Mesenchymal stem cell (in vitro differentiated cells and primary cell): ENCODE results near the gene MCTP2.

Source experiments
- DNase-seq: peaks from one replicate; pipeline ENCODE4 v3.0.0-alpha.2; 2013
- H2AFZ ChIP-seq: one replicate; pipeline ENCODE4 v1.6.1; 2013; ENCODE audit warnings: low read depth, mild to moderate bottlenecking, control low read depth, inconsistent platforms, low read length, moderate library complexity
- H2AK5ac ChIP-seq: 2 replicates; pipeline ENCODE4 v1.6.1; 2013; ENCODE audit warnings: low read length, moderate library complexity, mild to moderate bottlenecking, inconsistent platforms; ENCODE audit not compliant: severe bottlenecking
- H2BK120ac ChIP-seq: one replicate; pipeline ENCODE4 v1.6.1; 2013; ENCODE audit warnings: low read depth, mild to moderate bottlenecking, inconsistent platforms, low read length, moderate library complexity
- H2BK12ac ChIP-seq, 2 experiments: one replicate each; pipeline ENCODE4 v1.6.1; 2013; ENCODE audit warnings: inconsistent platforms in 2 of 2, low read length in 2 of 2, mild to moderate bottlenecking in 2 of 2, moderate library complexity in 2 of 2, control low read depth in 1 of 2
- H2BK15ac ChIP-seq: one replicate; pipeline ENCODE4 v1.6.1; 2013; ENCODE audit warnings: mild to moderate bottlenecking, low read depth, inconsistent platforms; ENCODE audit not compliant: poor library complexity, severe bottlenecking
- H2BK5ac ChIP-seq: 2 replicates; pipeline ENCODE4 v1.6.1; 2013; ENCODE audit warnings: low read depth, mild to moderate bottlenecking, low read length, control low read depth, inconsistent platforms; ENCODE audit not compliant: poor library complexity, severe bottlenecking
- H3K14ac ChIP-seq, 2 experiments: one replicate each; pipeline ENCODE4 v1.6.1; 2013; ENCODE audit warnings: inconsistent platforms in 2 of 2, low read length in 2 of 2, control low read depth in 1 of 2, mild to moderate bottlenecking in 1 of 2, moderate library complexity in 1 of 2
- H3K18ac ChIP-seq, 2 experiments: one replicate each; pipeline ENCODE4 v1.6.1; 2013; ENCODE audit warnings: inconsistent platforms in 2 of 2, low read length in 2 of 2, control low read depth in 1 of 2, low read depth in 1 of 2, mild to moderate bottlenecking in 1 of 2
- H3K23ac ChIP-seq, 2 experiments: one replicate each; pipeline ENCODE4 v1.6.1; 2013; ENCODE audit warnings: inconsistent platforms in 2 of 2, low read length in 2 of 2, mild to moderate bottlenecking in 2 of 2, moderate library complexity in 2 of 2, control low read depth in 1 of 2
- H3K27ac ChIP-seq: 2 replicates; pipeline ENCODE4 v1.5.1; 2013; ENCODE audit warnings: mild to moderate bottlenecking, moderate library complexity, low read length, control low read depth, inconsistent platforms; ENCODE audit not compliant: poor library complexity, severe bottlenecking
- H3K27me3 ChIP-seq, 2 experiments: 2 replicates each; pipeline versions ENCODE4 v1.6.1 to v1.7.0; 2013; ENCODE audit warnings: low read length in 2 of 2, mild to moderate bottlenecking in 2 of 2, moderate library complexity in 2 of 2, control low read depth in 1 of 2, inconsistent platforms in 1 of 2; ENCODE audit not compliant: control insufficient read depth in 1 of 2, insufficient read depth in 1 of 2
- H3K36me3 ChIP-seq, 2 experiments: 2 replicates each; pipeline versions ENCODE4 v1.6.1 to v1.7.0; 2013; ENCODE audit warnings: low read length in 2 of 2, control low read depth in 1 of 2, inconsistent platforms in 1 of 2, low read depth in 1 of 2, mild to moderate bottlenecking in 1 of 2; ENCODE audit not compliant: insufficient read depth in 2 of 2, control insufficient read depth in 1 of 2
- H3K4ac ChIP-seq, 2 experiments: one replicate each; pipeline ENCODE4 v1.6.1; 2013; ENCODE audit warnings: inconsistent platforms in 2 of 2, low read length in 2 of 2, mild to moderate bottlenecking in 2 of 2, moderate library complexity in 2 of 2, control low read depth in 1 of 2, low read depth in 1 of 2
- H3K4me1 ChIP-seq: 2 replicates; pipeline ENCODE4 v1.6.1; 2013; ENCODE audit warnings: low read depth, low read length, control low read depth; ENCODE audit not compliant: control insufficient read depth, insufficient read depth
- H3K4me2 ChIP-seq: 2 replicates; pipeline ENCODE4 v1.6.1; 2013; ENCODE audit warnings: low read length, mild to moderate bottlenecking, inconsistent platforms; ENCODE audit not compliant: poor library complexity, severe bottlenecking
- H3K4me3 ChIP-seq, 2 experiments: 2 replicates each; pipeline versions ENCODE4 v1.5.1 to v1.7.0; 2013; ENCODE audit warnings: low read length in 2 of 2, mild to moderate bottlenecking in 2 of 2, control low read depth in 1 of 2, low read depth in 1 of 2; ENCODE audit not compliant: insufficient read depth in 1 of 2
- H3K79me1 ChIP-seq: replicated peaks from 2 replicates; pipeline ENCODE4 v1.6.1; 2013; ENCODE audit warnings: mild to moderate bottlenecking, control low read depth, low read length, inconsistent platforms; ENCODE audit not compliant: poor library complexity, severe bottlenecking
- H3K9ac ChIP-seq: 2 replicates; pipeline ENCODE4 v1.7.0; 2013; ENCODE audit warnings: mild to moderate bottlenecking, low read length, moderate library complexity
- H3K9me3 ChIP-seq: 2 replicates; pipeline ENCODE4 v1.7.0; 2013; ENCODE audit warnings: mild to moderate bottlenecking, low read length; ENCODE audit not compliant: control insufficient read depth
- H4K8ac ChIP-seq: one replicate; pipeline ENCODE4 v1.6.1; 2013; ENCODE audit warnings: inconsistent platforms, mild to moderate bottlenecking, low read length, moderate library complexity
- H4K91ac ChIP-seq: one replicate; pipeline ENCODE4 v1.6.1; 2013; ENCODE audit warnings: mild to moderate bottlenecking, low read length, inconsistent platforms
- WGBS: methylation state at CpG from one replicate; pipeline ENCODE4 v1.1.7; 2013; ENCODE audit warnings: mixed read lengths; 5-methylcytosine and 5-hydroxymethylcytosine counted together

The MCTP2 gene

GRCh38 chr15:94323076-94323475 lies 91.7 kb downstream of the MCTP2 start:
- no peaks in the 10 kb centered on the region for H3K27me3 ChIP-seq
- no peak overlapping the region for H2BK15ac ChIP-seq
- no peak overlapping the region for H2BK12ac ChIP-seq
- H2AFZ ChIP-seq = no peak overlapping the region
- no peak overlapping the region for H3K14ac ChIP-seq
- H3K4me1 ChIP-seq = peaks cover 4% of the 10 kb centered on the region
- no peak overlapping the region for H3K18ac ChIP-seq
- peaks cover 6% of the 10 kb centered on the region for H3K79me1 ChIP-seq
- H3K4me2 ChIP-seq = no peak overlapping the region
- no peak overlapping the region for H3K23ac ChIP-seq
- H3K4ac ChIP-seq = no peak overlapping the region
- H2BK5ac ChIP-seq = no peak overlapping the region
- peaks cover 0 to 4% of the 10 kb centered on the region in 2 experiments for H3K36me3 ChIP-seq
- no peak overlapping the region for H2BK120ac ChIP-seq
- no peak overlapping the region for H3K4me3 ChIP-seq
- no peak for DNase-seq
- H3K9ac ChIP-seq = no peak overlapping the region
- H4K91ac ChIP-seq = no peak overlapping the region
- H2AK5ac ChIP-seq = no peak overlapping the region
- H3K27ac ChIP-seq = no peak overlapping the region
- no peak overlapping the region for H4K8ac ChIP-seq
- H3K9me3 ChIP-seq = no peaks in the 10 kb centered on the region

GRCh38 chr15:94324117-94324826 lies 92.9 kb downstream of the MCTP2 start:
- DNase-seq = peak; percentile 77
- no peak overlapping the region for H2AFZ ChIP-seq

GRCh38 chr15:94324835-94325767 lies 93.7 kb downstream of the MCTP2 start:
- no peak overlapping the region for H3K14ac ChIP-seq
- H3K9me3 ChIP-seq = no peaks in the 10 kb centered on the region
- no peak overlapping the region for H3K23ac ChIP-seq
- H3K18ac ChIP-seq = no peak overlapping the region
- no peak overlapping the region for H2AFZ ChIP-seq
- no peak overlapping the region for H3K9ac ChIP-seq
- no peak overlapping the region for H2BK120ac ChIP-seq
- no peak overlapping the region for H3K27ac ChIP-seq
- peak overlapping the region; percentile 19 for H4K91ac ChIP-seq
- no peak overlapping the region for H3K4ac ChIP-seq
- H4K8ac ChIP-seq = no peak overlapping the region
- no peak for DNase-seq
- no peak overlapping the region for H3K4me3 ChIP-seq
- no peak overlapping the region for H2BK15ac ChIP-seq
- H3K27me3 ChIP-seq = no peaks in the 10 kb centered on the region
- H2AK5ac ChIP-seq = no peak overlapping the region
- H3K4me2 ChIP-seq = no peak overlapping the region
- H2BK12ac ChIP-seq = peak overlapping the region in 1 of 2 experiments; percentile 82
- no peak overlapping the region for H2BK5ac ChIP-seq
- WGBS = 95% methylated on average over 10 of the region's 15 CpGs
- peaks cover 4% of the 10 kb centered on the region for H3K4me1 ChIP-seq
- H3K79me1 ChIP-seq = peaks cover 9% of the 10 kb centered on the region
- H3K36me3 ChIP-seq = peaks cover 0 to 4% of the 10 kb centered on the region in 2 experiments

More at GRCh38 chr15:94324117-94324826, 92.9 kb downstream of the MCTP2 start:
- Histone ChIP-seq H3K9me3 (no peaks in the 10 kb centered on the region), H3K27me3 (no peaks in the 10 kb centered on the region), H3K4ac (no peak overlapping the region), H2BK5ac (no peak overlapping the region), H3K9ac (peak overlapping the region; percentile 72), H2BK15ac (no peak overlapping the region), H3K36me3 (peaks cover 0 to 4% of the 10 kb centered on the region in 2 experiments), H3K18ac (peak overlapping the region; percentile 50 to 79), H2BK12ac (peak overlapping the region; percentile 14 to 27), H3K79me1 (peaks cover 9% of the 10 kb centered on the region), H3K4me3 (no peak overlapping the region), H2AK5ac (no peak overlapping the region), H3K27ac (no peak overlapping the region), H4K8ac (peak overlapping the region; percentile 75), H4K91ac (no peak overlapping the region), H3K4me2 (no peak overlapping the region), H3K4me1 (peaks cover 4% of the 10 kb centered on the region), H3K23ac (no peak overlapping the region), H2BK120ac (peak overlapping the region; percentile 36), H3K14ac (no peak overlapping the region)
- WGBS = 24% methylated on average over 14 of the region's 17 CpGs

- no CpG with 5 or more reads among the region's 2 CpGs for WGBS
- Histone ChIP-seq H2BK120ac (no peak overlapping the region), H2BK15ac (no peak overlapping the region), H3K4me3 (no peak overlapping the region), H3K18ac (no peak overlapping the region), H3K23ac (no peak overlapping the region), H3K14ac (no peak overlapping the region), H3K4me2 (no peak overlapping the region), H3K4ac (no peak overlapping the region), H3K9me3 (no peaks in the 10 kb centered on the region), H3K4me1 (peaks cover 6% of the 10 kb centered on the region), H4K8ac (no peak overlapping the region), H3K79me1 (peaks cover 9% of the 10 kb centered on the region), H4K91ac (no peak overlapping the region), H3K27me3 (no peaks in the 10 kb centered on the region), H2BK12ac (no peak overlapping the region), H2AFZ (no peak overlapping the region), H2BK5ac (no peak overlapping the region), H3K9ac (no peak overlapping the region), H2AK5ac (no peak overlapping the region), H3K36me3 (no peaks in the 10 kb centered on the region), H3K27ac (no peak overlapping the region)
- peak; percentile 65 for DNase-seq
Measured at GRCh38 chr15:94327356-94327936, 96.1 kb downstream of the MCTP2 start.
